Gastrocnemius medialis (tissue), 4 donors: ENCODE data around the gene CYP17A1.

Experiments
- POLR2A ChIP-seq, 2 donors: fragments of 450-650 bp; IDR thresholded peaks; one replicate each; pipeline ENCODE4 v1.6.1; 2017; ENCODE audit warnings: antibody characterized with exemption in 2 of 2, mild to moderate bottlenecking in 2 of 2, moderate library complexity in 2 of 2
- TF ChIP-seq, protein P1 (sequence below), 5 experiments: fragments of 450-650 bp in 3 of 5; fragments of 200-600 bp in 2 of 5; sonication (generic) in 2 of 5; IDR thresholded peaks in 4 of 5; conservative IDR thresholded peaks in 1 of 5; 1 replicate in 4 of 5; 2 replicates in 1 of 5; pipeline ENCODE4 v1.5.1; 2016 to 2019; ENCODE audit warnings: antibody characterized with exemption in 5 of 5, mild to moderate bottlenecking in 3 of 5, moderate library complexity in 3 of 5

DNA sequence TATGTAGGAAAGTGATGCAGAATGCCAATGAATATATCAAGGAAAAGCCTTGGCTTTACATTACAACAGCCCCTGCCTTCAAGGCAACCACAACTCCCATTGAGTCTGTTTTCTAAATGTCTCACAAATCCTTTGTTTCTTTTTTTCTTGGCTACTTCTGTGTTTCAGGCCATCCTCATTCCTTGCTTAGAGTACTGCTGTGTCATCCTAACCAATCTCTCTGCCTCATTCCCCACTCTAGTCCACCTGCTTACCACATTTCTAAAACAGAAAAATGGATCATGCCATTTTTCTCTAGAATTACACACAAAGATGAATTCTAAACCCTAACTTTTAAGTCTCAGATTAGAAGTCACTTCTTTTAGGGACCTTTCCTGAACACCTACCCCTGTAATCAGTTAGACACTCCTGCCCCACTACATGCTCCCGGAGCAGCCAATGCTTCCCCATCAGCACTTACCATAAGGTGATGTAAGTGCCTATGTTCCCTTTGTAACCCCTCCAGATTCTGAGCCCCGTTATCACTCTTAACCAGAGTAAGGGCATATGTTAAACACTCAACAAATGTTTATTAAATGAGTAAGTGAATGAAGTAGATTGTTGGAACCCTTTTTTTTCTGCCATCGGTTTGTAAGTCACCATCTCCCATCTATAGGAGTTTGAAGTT lies 19.7 kb upstream of the CYP17A1 start:
- TF ChIP-seq, protein P1, sequence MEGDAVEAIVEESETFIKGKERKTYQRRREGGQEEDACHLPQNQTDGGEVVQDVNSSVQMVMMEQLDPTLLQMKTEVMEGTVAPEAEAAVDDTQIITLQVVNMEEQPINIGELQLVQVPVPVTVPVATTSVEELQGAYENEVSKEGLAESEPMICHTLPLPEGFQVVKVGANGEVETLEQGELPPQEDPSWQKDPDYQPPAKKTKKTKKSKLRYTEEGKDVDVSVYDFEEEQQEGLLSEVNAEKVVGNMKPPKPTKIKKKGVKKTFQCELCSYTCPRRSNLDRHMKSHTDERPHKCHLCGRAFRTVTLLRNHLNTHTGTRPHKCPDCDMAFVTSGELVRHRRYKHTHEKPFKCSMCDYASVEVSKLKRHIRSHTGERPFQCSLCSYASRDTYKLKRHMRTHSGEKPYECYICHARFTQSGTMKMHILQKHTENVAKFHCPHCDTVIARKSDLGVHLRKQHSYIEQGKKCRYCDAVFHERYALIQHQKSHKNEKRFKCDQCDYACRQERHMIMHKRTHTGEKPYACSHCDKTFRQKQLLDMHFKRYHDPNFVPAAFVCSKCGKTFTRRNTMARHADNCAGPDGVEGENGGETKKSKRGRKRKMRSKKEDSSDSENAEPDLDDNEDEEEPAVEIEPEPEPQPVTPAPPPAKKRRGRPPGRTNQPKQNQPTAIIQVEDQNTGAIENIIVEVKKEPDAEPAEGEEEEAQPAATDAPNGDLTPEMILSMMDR (IDR thresholded peaks at IDR 0.05 in 4 of 5, conservative IDR thresholded peaks at IDR 0.05 in 1 of 5), result no peak
- no peak for TF ChIP-seq POLR2A (IDR thresholded peaks at IDR 0.05)
